HepG2 (cell line): Measurements from ENCODE around the gene CSNK1E. TPM values are rescaled to one million over a fixed set of nuclear protein-coding genes. Genes with fewer than 3 reads are reported as not detected.
A peak's percentile ranks its signal among the peaks of the same experiment; 100 is the strongest.

Experiments
- CENPBD1 ChIP-seq: sonication (generic); formaldehyde crosslinking; IDR thresholded peaks from 2 replicates; pipeline ENCODE4 v1.8.0; 2022; ENCODE audit warnings: missing genetic modification reagents, low read depth, mild to moderate bottlenecking, borderline replicate concordance
- CREB3 ChIP-seq: sonication (generic); formaldehyde crosslinking; IDR thresholded peaks from 2 replicates; pipeline ENCODE4 v1.5.0; 2020; ENCODE audit warnings: missing genetic modification reagents
- EEA1 ChIP-seq: sonication (generic); formaldehyde crosslinking; IDR thresholded peaks from 2 replicates; pipeline ENCODE4 v1.5.1; 2020; ENCODE audit warnings: mild to moderate bottlenecking, missing genetic modification reagents, borderline replicate concordance
- EHMT2 ChIP-seq: fragments of 200-600 bp; sonication (generic); IDR thresholded peaks from 2 replicates; pipeline ENCODE4 v1.7.0; 2017; ENCODE audit warnings: antibody characterized with exemption, low read depth, low read length, borderline replicate concordance
- FOSL1 ChIP-seq: sonication (generic); formaldehyde crosslinking; IDR thresholded peaks from 2 replicates; pipeline ENCODE4 v1.9.0; 2021; ENCODE audit warnings: missing genetic modification reagents, borderline replicate concordance
- FOXA1 ChIP-seq, 2 experiments: fragments of 450-650 bp in 1 of 2; sonication (generic) in 1 of 2; formaldehyde crosslinking in 1 of 2; IDR thresholded peaks; 2 replicates each; pipeline versions ENCODE4 v1.4.0 to v1.6.1; 2016 to 2020; ENCODE audit warnings: missing genetic modification reagents in 1 of 2
- HDAC2 ChIP-seq: sonication (generic); formaldehyde crosslinking; IDR thresholded peaks from 2 replicates; pipeline ENCODE4 v1.4.0; 2020; ENCODE audit warnings: missing genetic modification reagents
- HDAC6 ChIP-seq: fragments of 200-600 bp; sonication (generic); IDR thresholded peaks from 2 replicates; pipeline ENCODE4 v1.7.0; 2017; ENCODE audit warnings: mild to moderate bottlenecking, antibody characterized with exemption, low read length, low read depth
- JARID2 ChIP-seq: sonication (generic); formaldehyde crosslinking; IDR thresholded peaks from 2 replicates; pipeline ENCODE4 v1.8.1; 2023; ENCODE audit warnings: missing genetic modification reagents, inconsistent platforms; ENCODE audit not compliant: insufficient replicate concordance
- MNT ChIP-seq: fragments of 450-650 bp; IDR thresholded peaks from 2 replicates; pipeline ENCODE4 v1.6.1; 2016
- MTF1 ChIP-seq: sonication (generic); formaldehyde crosslinking; IDR thresholded peaks from 2 replicates; pipeline ENCODE4 v1.5.0; 2020; ENCODE audit warnings: missing genetic modification reagents
- NKX3-1 ChIP-seq: sonication (generic); formaldehyde crosslinking; IDR thresholded peaks from 2 replicates; pipeline ENCODE4 v1.5.0; 2020; ENCODE audit warnings: missing genetic modification reagents
- RFXAP ChIP-seq: sonication (generic); formaldehyde crosslinking; IDR thresholded peaks from 2 replicates; pipeline ENCODE4 v1.4.0; 2020; ENCODE audit warnings: missing genetic modification reagents, borderline replicate concordance
- RORA ChIP-seq: sonication (generic); formaldehyde crosslinking; IDR thresholded peaks from 2 replicates; pipeline ENCODE4 v1.5.0; 2020; ENCODE audit warnings: mild to moderate bottlenecking, missing genetic modification reagents, moderate library complexity
- SAP130 ChIP-seq: IDR thresholded peaks from 2 replicates; pipeline ENCODE4 v1.6.1; 2016; ENCODE audit warnings: low read depth
- SIN3A ChIP-seq: IDR thresholded peaks from 2 replicates; pipeline ENCODE4 v1.6.1; 2011; ENCODE audit warnings: low read depth, mild to moderate bottlenecking, control low read depth, low read length, borderline replicate concordance
- SP2 ChIP-seq: sonication (generic); formaldehyde crosslinking; IDR thresholded peaks from 2 replicates; pipeline ENCODE4 v1.5.1; 2020; ENCODE audit warnings: mild to moderate bottlenecking, missing genetic modification reagents
- TBP ChIP-seq: sonication (generic); formaldehyde crosslinking; IDR thresholded peaks from 2 replicates; pipeline ENCODE4 v1.5.0; 2020; ENCODE audit warnings: missing genetic modification reagents
- TSC22D2 ChIP-seq: sonication (generic); formaldehyde crosslinking; IDR thresholded peaks from 2 replicates; pipeline ENCODE4 v1.5.1; 2020; ENCODE audit warnings: missing genetic modification reagents, mild to moderate bottlenecking, borderline replicate concordance
- ZBTB4 ChIP-seq: sonication (generic); formaldehyde crosslinking; IDR thresholded peaks from 2 replicates; pipeline ENCODE4 v1.4.0; 2020; ENCODE audit warnings: missing genetic modification reagents, mild to moderate bottlenecking, borderline replicate concordance
- ZBTB7B ChIP-seq: sonication (generic); formaldehyde crosslinking; IDR thresholded peaks from 2 replicates; pipeline ENCODE4 v1.4.0; 2020; ENCODE audit warnings: missing genetic modification reagents
- ZFP62 ChIP-seq: sonication (generic); formaldehyde crosslinking; IDR thresholded peaks from 2 replicates; pipeline ENCODE4 v1.4.0; 2020; ENCODE audit warnings: missing genetic modification reagents
- ZNF3 ChIP-seq: IDR thresholded peaks from 2 replicates; pipeline ENCODE4 v1.7.0; 2017; ENCODE audit warnings: inconsistent platforms
- ZNF468 ChIP-seq: sonication (generic); formaldehyde crosslinking; IDR thresholded peaks from 2 replicates; pipeline ENCODE4 v1.8.0; 2022; ENCODE audit warnings: mild to moderate bottlenecking, moderate library complexity, missing genetic modification reagents
- ZNF484 ChIP-seq: sonication (generic); formaldehyde crosslinking; IDR thresholded peaks from 2 replicates; pipeline ENCODE4 v1.5.1; 2020; ENCODE audit warnings: mild to moderate bottlenecking, low read depth, missing genetic modification reagents, borderline replicate concordance
- ZNF605 ChIP-seq: sonication (generic); formaldehyde crosslinking; IDR thresholded peaks from 2 replicates; pipeline ENCODE4 v1.8.0; 2022; ENCODE audit warnings: mild to moderate bottlenecking, missing genetic modification reagents
- ZNF607 ChIP-seq: sonication (generic); formaldehyde crosslinking; IDR thresholded peaks from 2 replicates; pipeline ENCODE4 v1.5.1; 2020; ENCODE audit warnings: missing genetic modification reagents, mild to moderate bottlenecking, borderline replicate concordance
- polyA plus RNA-seq, 8 experiments: library from polyadenylated mRNA; depleted of rRNA in 3 of 8; stranded (reverse) in 7 of 8; unstranded in 1 of 8; fragments of >200 nt; fragmentation: Illumina TruSeq in 4 of 8; extraction: Trizol in 4 of 8; gene quantifications; 2 replicates each; pipeline versions ENCODE4 v1.2.1 to v1.2.3, GENCODE V29; 2011 to 2016; ENCODE audit warnings: low read depth in 4 of 8, missing spikeins in 1 of 8, mixed read lengths in 1 of 8; ENCODE audit not compliant: insufficient read depth in 1 of 8
- total RNA-seq, 5 experiments: library from RNA; depleted of rRNA; stranded (reverse); fragments of >200 nt; fragmentation: Illumina TruSeq; extraction: Trizol; gene quantifications; 2 replicates each; pipeline ENCODE4 v1.2.3, GENCODE V29; 2016; ENCODE audit warnings: low read depth in 1 of 5

The CSNK1E gene
- total and polyA plus RNA-seq, 2 of the 13 experiments (the other 11 are each of a cell fraction or from before 2014, with no cell fraction given): 34.7 to 129 TPM

GRCh38 chr22:38353142-38353629 is 36.0 kb upstream of the CSNK1E start (continued):
- peak; percentile 65; the same call in 1 of the 2 replicates for TF ChIP-seq TSC22D2
- TF ChIP-seq MNT: no peak
- no peak for TF ChIP-seq ZNF468 (CRISPR knock-in tag)
- TF ChIP-seq RFXAP (CRISPR knock-in tag): no peak
- no peak for TF ChIP-seq SIN3A
- TF ChIP-seq ZNF484 (CRISPR knock-in tag): no peak
- TF ChIP-seq ZBTB7B: no peak
- TF ChIP-seq HDAC6: no peak
- no peak for TF ChIP-seq CREB3 (CRISPR knock-in tag)
- no peak for TF ChIP-seq JARID2
- no peak for TF ChIP-seq TBP (CRISPR knock-in tag)
- 0 out of 2 replicates have a peak, but pooled peaks have one; percentile 16 for TF ChIP-seq ZNF605
- TF ChIP-seq NKX3-1 (CRISPR knock-in tag): no peak
- TF ChIP-seq ZBTB4: 0 out of 2 replicates have a peak, but pooled peaks have one; percentile 7
- no peak for TF ChIP-seq FOXA1 (IDR thresholded peaks at IDR 0.05)
- no peak for TF ChIP-seq FOXA1 (CRISPR knock-in tag; IDR thresholded peaks at IDR 0.05)
- TF ChIP-seq HDAC2 (CRISPR knock-in tag): no peak
- TF ChIP-seq ZNF3: no peak
- no peak for TF ChIP-seq EEA1 (CRISPR knock-in tag)
- TF ChIP-seq FOSL1 (CRISPR knock-in tag): no peak
- no peak for TF ChIP-seq CENPBD1 (CRISPR knock-in tag)
- no peak for TF ChIP-seq ZNF607 (CRISPR knock-in tag)
- no peak for TF ChIP-seq SP2 (CRISPR knock-in tag)
- TF ChIP-seq ZFP62: no peak
- no peak for TF ChIP-seq EHMT2
- TF ChIP-seq SAP130 (CRISPR knock-in tag): no peak
- TF ChIP-seq MTF1 (CRISPR knock-in tag): no peak
- TF ChIP-seq RORA (CRISPR knock-in tag): no peak
